IMR-90 (cell line): ENCODE results near the gene CARMIL1. TPM values are rescaled to one million over a fixed set of nuclear protein-coding genes. Genes with fewer than 3 reads are reported as not detected.

ENCODE experiments used
- ATAC-seq: fragments of 200-7000 bp; cut with Tn5 transposase; 2 replicates; pipeline ENCODE4 v1.9.1; 2020; ENCODE audit warnings: low read depth, mild to moderate bottlenecking, moderate library complexity
- BruUV-seq: library from RNA; stranded (reverse); fragments of 400-500 nt; replicated peaks from 2 replicates; lab custom pipeline; 2021; lab: Mats Ljungman, UMichigan
- CTCF ChIA-PET: fragments of 300-600 bp; formaldehyde crosslinking; extraction: SDS; loops from one replicate; lab custom pipeline; 2021; ENCODE audit warnings: antibody characterized with exemption; lab: Yijun Ruan, JAX
- POLR2A ChIA-PET: fragments of 300-600 bp; sonication (Branson Sonifier 250); formaldehyde crosslinking; loops from one replicate; lab custom pipeline; 2022; ENCODE audit warnings: antibody characterized with exemption; ENCODE audit not compliant: unreplicated experiment; lab: Charles Lee
- DNase-seq: peaks from one replicate; pipeline ENCODE4 v3.0.0; 2013
- H2AFZ ChIP-seq: replicated peaks from 2 replicates; pipeline ENCODE3; 2013; ENCODE audit warnings: low read length, mild to moderate bottlenecking; ENCODE audit not compliant: poor library complexity
- H2AK5ac ChIP-seq: 2 replicates; pipeline ENCODE4 v1.6.1; 2013; ENCODE audit warnings: low read depth, low read length, inconsistent platforms
- H2AK9ac ChIP-seq: replicated peaks from 2 replicates; pipeline ENCODE3; 2013; ENCODE audit warnings: mild to moderate bottlenecking, low read depth, low read length, moderate library complexity; ENCODE audit not compliant: poor library complexity
- H2BK120ac ChIP-seq: 2 replicates; pipeline ENCODE4 v1.6.1; 2013; ENCODE audit warnings: low read depth, low read length, inconsistent platforms
- H2BK15ac ChIP-seq: 3 replicates; pipeline ENCODE4 v1.6.1; 2013; ENCODE audit warnings: low read depth, low read length, inconsistent platforms
- H2BK20ac ChIP-seq: 2 replicates; pipeline ENCODE4 v1.6.1; 2013; ENCODE audit warnings: low read depth, mild to moderate bottlenecking, inconsistent platforms, low read length, moderate library complexity
- H2BK5ac ChIP-seq: 2 replicates; pipeline ENCODE4 v1.6.1; 2013; ENCODE audit warnings: mild to moderate bottlenecking, low read depth, low read length, inconsistent platforms; ENCODE audit not compliant: poor library complexity, severe bottlenecking
- H3K14ac ChIP-seq: replicated peaks from 2 replicates; pipeline ENCODE4 v1.6.1; 2013; ENCODE audit warnings: low read depth, low read length, inconsistent platforms
- H3K18ac ChIP-seq: 2 replicates; pipeline ENCODE4 v1.6.1; 2013; ENCODE audit warnings: low read depth, low read length, control low read depth
- H3K23ac ChIP-seq: 2 replicates; pipeline ENCODE4 v1.6.1; 2013; ENCODE audit warnings: low read depth, low read length, inconsistent platforms
- H3K27ac ChIP-seq: 2 replicates; pipeline ENCODE4 v1.5.1; 2013; ENCODE audit warnings: mild to moderate bottlenecking, control low read depth, low read length; ENCODE audit not compliant: insufficient read depth
- H3K27me3 ChIP-seq: 2 replicates; pipeline ENCODE4 v1.6.1; 2013; ENCODE audit warnings: low read length; ENCODE audit not compliant: control insufficient read depth, insufficient read depth
- H3K36me3 ChIP-seq: 2 replicates; pipeline ENCODE4 v1.6.1; 2013; ENCODE audit warnings: low read length, mixed read lengths; ENCODE audit not compliant: control insufficient read depth, insufficient read depth
- H3K4ac ChIP-seq: 2 replicates; pipeline ENCODE4 v1.6.1; 2013; ENCODE audit warnings: low read depth, low read length, inconsistent platforms
- H3K4me1 ChIP-seq: 2 replicates; pipeline ENCODE4 v1.6.1; 2013; ENCODE audit warnings: low read length, mixed read lengths; ENCODE audit not compliant: control insufficient read depth, insufficient read depth
- H3K4me2 ChIP-seq: 2 replicates; pipeline ENCODE4 v1.6.1; 2013; ENCODE audit warnings: low read depth, mild to moderate bottlenecking, control low read depth, low read length, moderate library complexity
- H3K4me3 ChIP-seq: 2 replicates; pipeline ENCODE4 v1.5.1; 2013; ENCODE audit warnings: low read depth, mild to moderate bottlenecking, control low read depth, low read length, moderate library complexity; ENCODE audit not compliant: insufficient read depth
- H3K56ac ChIP-seq: 2 replicates; pipeline ENCODE4 v1.6.1; 2013; ENCODE audit warnings: low read length, inconsistent platforms; ENCODE audit not compliant: insufficient read depth; ENCODE audit errors: extremely low read depth
- H3K79me1 ChIP-seq, 2 experiments: 2 replicates each; pipeline ENCODE4 v1.6.1; 2013; ENCODE audit warnings: low read length in 2 of 2, inconsistent platforms in 1 of 2, low read depth in 1 of 2
- H3K9ac ChIP-seq: 2 replicates; pipeline ENCODE4 v1.6.1; 2013; ENCODE audit warnings: low read depth, low read length, control low read depth
- H3K9me1 ChIP-seq: 2 replicates; pipeline ENCODE4 v1.6.1; 2013; ENCODE audit warnings: low read length, inconsistent platforms; ENCODE audit not compliant: insufficient read depth
- H3K9me3 ChIP-seq: 2 replicates; pipeline ENCODE4 v1.6.1; 2013; ENCODE audit warnings: low read length; ENCODE audit not compliant: control insufficient read depth, insufficient read depth
- H4K20me1 ChIP-seq: 2 replicates; pipeline ENCODE4 v1.6.1; 2013; ENCODE audit warnings: low read length, inconsistent platforms; ENCODE audit not compliant: insufficient read depth
- H4K5ac ChIP-seq: 2 replicates; pipeline ENCODE4 v1.6.1; 2013; ENCODE audit warnings: mild to moderate bottlenecking, low read depth, low read length, control low read depth
- H4K8ac ChIP-seq, 2 experiments: 2 replicates each; pipeline ENCODE4 v1.6.1; 2013; ENCODE audit warnings: low read depth in 2 of 2, low read length in 2 of 2, control low read depth in 1 of 2, inconsistent platforms in 1 of 2
- H4K91ac ChIP-seq: 2 replicates; pipeline ENCODE4 v1.6.1; 2013; ENCODE audit warnings: low read depth, low read length, inconsistent platforms; ENCODE audit not compliant: insufficient read depth
- CTCF ChIP-seq: conservative IDR thresholded peaks from 2 replicates; pipeline ENCODE4 v1.5.1; 2012; ENCODE audit warnings: mild to moderate bottlenecking, low read depth, low read length, improper control_type of control experiment
- MXI1 ChIP-seq: IDR thresholded peaks from 2 replicates; pipeline ENCODE4 v1.6.1; 2012; ENCODE audit warnings: low read depth, mild to moderate bottlenecking, low read length, moderate library complexity, borderline replicate concordance
- NFE2L2 ChIP-seq: fragments of 150-350 bp; IDR thresholded peaks from 2 replicates; pipeline ENCODE4 v1.6.1; 2016; ENCODE audit warnings: low read depth, mild to moderate bottlenecking, low read length
- RAD21 ChIP-seq: IDR thresholded peaks from 2 replicates; pipeline ENCODE4 v1.6.1; 2012; ENCODE audit warnings: low read length, improper control_type of control experiment
- RCOR1 ChIP-seq: IDR thresholded peaks from 2 replicates; pipeline ENCODE4 v1.6.1; 2012; ENCODE audit warnings: mild to moderate bottlenecking, low read length, improper control_type of control experiment; ENCODE audit not compliant: insufficient replicate concordance
- SMC3 ChIP-seq: fragments of 150-350 bp; IDR thresholded peaks from 2 replicates; pipeline ENCODE4 v1.6.1; 2016; ENCODE audit warnings: low read depth, mild to moderate bottlenecking, antibody characterized with exemption, low read length, moderate library complexity
- USF2 ChIP-seq: fragments of 150-350 bp; IDR thresholded peaks from 2 replicates; pipeline ENCODE4 v1.6.1; 2017; ENCODE audit warnings: mild to moderate bottlenecking, antibody characterized with exemption, low read length, low read depth
- WGBS, 2 experiments: methylation state at CpG; one replicate each; pipeline versions ENCODE4 v1.1.5 to v1.1.7; 2013; ENCODE audit warnings: missing lambda C conversion rate in 2 of 2; ENCODE audit not compliant: insufficient read length in 1 of 2; ENCODE audit errors: extremely low coverage in 2 of 2; 5-methylcytosine and 5-hydroxymethylcytosine counted together
- dilution Hi-C: fragments of 300-500 bp; cut with HindIII; formaldehyde crosslinking; loops from one replicate; pipeline ENCODE4 v1.14.3; 2018; ENCODE audit warnings: low sequenced_read_pairs; ENCODE audit not compliant: unreplicated experiment
- in situ Hi-C: fragments of 300-500 bp; cut with MboI; formaldehyde crosslinking; loops from 3 replicates; pipeline ENCODE4 v1.14.3; 2019; ENCODE audit warnings: low sequenced_read_pairs, inconsistent platforms, mixed read lengths
- intact Hi-C: fragments of 100-400 bp; cut with micrococcal nuclease; formaldehyde crosslinking; loops from 2 replicates; pipeline ENCODE4 v1.10.0; 2022
- polyA plus RNA-seq, 3 experiments: library from polyadenylated mRNA; depleted of rRNA; stranded (reverse); fragments of >200 nt; gene quantifications; 2 replicates each; pipeline ENCODE4 v1.2.3, GENCODE V29; 2012; ENCODE audit warnings: low replicate concordance in 1 of 3
- total RNA-seq: library from RNA; depleted of rRNA; stranded (reverse); fragments of >200 nt; gene quantifications from 2 replicates; pipeline ENCODE4 v1.2.3, GENCODE V29; 2012
- TF ChIP-seq, protein P1 (sequence below): fragments of 150-350 bp; IDR thresholded peaks from 2 replicates; pipeline ENCODE4 v1.6.1; 2016; ENCODE audit warnings: low read depth, mild to moderate bottlenecking, low read length, moderate library complexity, borderline replicate concordance

Gene CARMIL1
- total and polyA plus RNA-seq, 2 of the 4 experiments (the other 2 are of a cell fraction), result 1.3 to 2.9 TPM

DNA sequence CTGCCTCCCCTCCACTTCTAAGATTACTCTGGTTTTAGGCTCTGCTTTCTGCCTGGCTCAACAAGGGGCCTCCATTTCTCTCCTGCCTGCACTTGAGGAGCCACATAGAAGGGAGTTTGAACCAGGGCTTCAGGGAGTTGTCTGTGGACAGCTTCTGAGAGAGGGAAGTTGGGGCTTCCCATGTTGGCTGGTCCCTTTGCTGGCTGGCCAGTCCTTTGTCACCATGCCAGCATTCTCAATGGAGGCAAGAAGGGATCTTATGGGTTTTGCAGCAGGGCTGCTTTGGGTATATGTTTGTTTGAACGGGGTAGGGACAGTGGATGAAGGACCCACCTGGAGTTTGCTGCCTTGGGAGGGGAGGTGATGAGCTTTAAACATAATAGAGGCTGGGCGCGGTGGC lies 124.9 kb downstream of the CARMIL1 start:
- ChIA-PET POLR2A (no interaction called here), CTCF (no interaction called here)
- Histone ChIP-seq H3K79me1 (no peaks in the 10 kb centered on the region), H3K4ac (no peak overlapping the region), H3K27me3 (no peaks in the 10 kb centered on the region), H4K91ac (no peak overlapping the region), H2AK9ac (no peak overlapping the region), H2AFZ (no peak overlapping the region), H3K23ac (no peak overlapping the region), H3K4me3 (no peak overlapping the region), H4K5ac (no peak overlapping the region), H2BK5ac (no peak overlapping the region), H3K9me1 (no peaks in the 10 kb centered on the region), H3K9me3 (no peaks in the 10 kb centered on the region), H4K20me1 (no peaks in the 10 kb centered on the region), H3K27ac (no peak overlapping the region), H2BK20ac (no peak overlapping the region), H4K8ac (no peak overlapping the region), H3K4me1 (no peaks in the 10 kb centered on the region), H2BK15ac (no peak overlapping the region), H3K9ac (no peak overlapping the region), H2AK5ac (no peak overlapping the region), H3K14ac (no peak overlapping the region), H2BK120ac (no peak overlapping the region), H3K56ac (no peak overlapping the region), H3K36me3 (no peaks in the 10 kb centered on the region), H3K4me2 (no peak overlapping the region), H3K18ac (no peak overlapping the region)
- WGBS, 2 experiments, result no CpG with 5 or more reads among the region's 3 CpGs
- ATAC-seq (no peak), DNase-seq (no peak)
- BruUV-seq, result no TSS peak
- TF ChIP-seq MXI1 (no peak), USF2 (no peak), NFE2L2 (no peak), SMC3 (no peak), CTCF (no peak), RCOR1 (no peak), RAD21 (no peak)
- TF ChIP-seq, protein P1, sequence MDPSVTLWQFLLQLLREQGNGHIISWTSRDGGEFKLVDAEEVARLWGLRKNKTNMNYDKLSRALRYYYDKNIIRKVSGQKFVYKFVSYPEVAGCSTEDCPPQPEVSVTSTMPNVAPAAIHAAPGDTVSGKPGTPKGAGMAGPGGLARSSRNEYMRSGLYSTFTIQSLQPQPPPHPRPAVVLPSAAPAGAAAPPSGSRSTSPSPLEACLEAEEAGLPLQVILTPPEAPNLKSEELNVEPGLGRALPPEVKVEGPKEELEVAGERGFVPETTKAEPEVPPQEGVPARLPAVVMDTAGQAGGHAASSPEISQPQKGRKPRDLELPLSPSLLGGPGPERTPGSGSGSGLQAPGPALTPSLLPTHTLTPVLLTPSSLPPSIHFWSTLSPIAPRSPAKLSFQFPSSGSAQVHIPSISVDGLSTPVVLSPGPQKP, result no peak
- in situ Hi-C loops (no loop called here), intact Hi-C loops (no loop called here), dilution Hi-C loops (no loop called here)
